ENCODE results near the gene DGKA.
"Not testable (repeated sequence)": the region's sequence is repeated elsewhere in the genome, so short reads cannot be mapped to it uniquely, and the experiment has no call there.

Gene DGKA

DNA sequence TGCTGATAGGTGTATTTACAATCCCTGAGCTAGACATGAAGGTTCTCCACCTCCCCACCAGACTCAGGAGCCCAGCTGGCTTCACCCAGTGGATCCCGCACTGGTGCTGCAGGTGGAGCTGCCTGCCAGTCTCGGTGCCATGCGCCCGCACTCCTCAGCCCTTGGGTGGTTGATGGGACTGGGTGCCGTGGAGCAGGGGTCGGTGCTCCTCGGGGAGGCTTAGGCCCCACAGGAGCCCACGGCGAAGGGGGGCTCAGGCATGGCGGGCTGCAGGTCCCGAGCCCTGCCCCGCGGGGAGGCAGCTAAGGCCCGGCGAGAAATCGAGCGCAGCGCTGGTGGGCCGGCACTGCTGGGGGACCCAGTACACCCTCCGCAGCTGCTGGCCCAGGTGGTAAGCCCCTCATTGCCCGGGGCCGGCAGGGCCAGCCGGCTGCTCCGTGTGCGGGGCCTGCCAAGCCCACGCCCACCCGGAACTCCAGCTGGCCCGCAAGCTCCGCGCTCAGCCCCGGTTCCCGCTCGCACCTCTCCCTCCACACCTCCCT is 69.1 kb downstream of the DGKA start:
- not testable (repeated sequence) for DNase-seq

DNA sequence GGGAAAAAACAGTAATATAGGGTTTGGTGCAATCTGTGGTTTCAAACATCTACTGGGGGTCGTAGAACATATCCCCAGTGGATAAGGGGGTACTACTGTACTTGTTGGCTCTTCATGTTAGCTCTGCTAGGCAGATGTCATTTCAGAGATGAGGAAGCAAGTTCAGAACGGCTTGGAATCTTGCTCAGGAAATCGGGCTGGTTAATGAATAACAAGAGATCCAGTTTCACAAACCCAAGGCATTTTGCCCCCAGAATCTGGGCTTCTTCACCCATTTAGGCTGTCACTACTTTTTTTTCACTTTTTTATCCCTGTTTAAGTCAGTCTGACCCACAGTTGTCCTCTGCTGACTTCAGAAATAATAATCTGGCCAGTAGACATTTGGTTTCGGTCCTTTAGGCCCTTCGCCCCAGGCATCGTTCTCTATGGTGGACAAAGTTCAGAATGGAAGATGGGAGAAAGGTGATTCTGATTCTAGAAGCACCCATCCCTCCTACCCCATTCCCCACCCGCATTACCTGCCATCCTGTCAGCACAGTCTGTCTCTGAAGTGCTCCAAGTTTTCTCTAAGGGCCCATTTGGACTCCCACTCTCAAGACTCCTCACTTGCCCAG is 70.6 kb downstream of the DGKA start:
- DNase-seq: no peak

DNA sequence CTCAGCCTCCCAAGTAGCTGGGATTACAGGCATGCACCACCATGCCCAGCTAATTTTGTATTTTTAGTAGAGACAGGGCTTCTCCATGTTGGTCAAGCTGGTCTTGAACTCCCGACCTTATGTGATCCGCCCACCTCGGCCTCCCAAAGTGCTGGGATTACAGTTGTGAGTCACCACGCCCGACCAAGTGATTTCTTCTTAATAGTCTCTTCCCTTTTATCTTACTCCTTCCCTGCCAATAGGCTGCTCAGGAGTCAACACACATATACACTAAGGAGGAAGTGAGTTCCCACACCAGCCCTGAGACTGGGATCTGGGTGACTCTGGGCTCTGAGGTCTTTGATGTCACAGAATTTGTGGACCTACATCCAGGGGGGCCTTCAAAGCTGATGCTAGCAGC is 72.4 kb downstream of the DGKA start:
- DNase-seq: not testable (repeated sequence)

Measured in hippocampal formation (tissue), 2 donors.